ENCODE measurements around the gene NRG3.

GRCh38 chr10:81981724-81982123, 106.7 kb downstream of the NRG3 start:
- TF ChIP-seq POLR2AphosphoS5 (IDR thresholded peaks at IDR 0.05; ENCODE audit: borderline replicate concordance, low read depth, low read length) (no peak), EZH2 (IDR thresholded peaks at IDR 0.05) (no peak)

All from SK-N-MC (cell line).